ENCODE measurements around the gene SENP8.

The SENP8 gene

GRCh38 chr15:72174551-72175165, 56.5 kb downstream of the SENP8 start:
- ATAC-seq: no peak
- Mint-ChIP-seq H3K4me3 (no peak overlapping the region), H3K27ac (no peak overlapping the region), H3K27me3 (peaks cover 22% of the 10 kb centered on the region), H3K36me3 (no peaks in the 10 kb centered on the region), H3K9me3 (no peaks in the 10 kb centered on the region), H3K4me1 (no peaks in the 10 kb centered on the region)

- ATAC-seq: no peak
- Mint-ChIP-seq H3K27me3 (peaks cover 22% of the 10 kb centered on the region), H3K27ac (no peak overlapping the region), H3K4me3 (no peak overlapping the region), H3K36me3 (no peaks in the 10 kb centered on the region), H3K4me1 (no peaks in the 10 kb centered on the region), H3K9me3 (no peaks in the 10 kb centered on the region)
These were observed 57.2 kb downstream of the SENP8 start for GRCh38 chr15:72175186-72176044.

- H3K9me3 Mint-ChIP-seq: no peaks in the 10 kb centered on the region
- no peaks in the 10 kb centered on the region for H3K4me1 Mint-ChIP-seq
These were observed 58.0 kb downstream of the SENP8 start for GRCh38 chr15:72176159-72176558.

DNA sequence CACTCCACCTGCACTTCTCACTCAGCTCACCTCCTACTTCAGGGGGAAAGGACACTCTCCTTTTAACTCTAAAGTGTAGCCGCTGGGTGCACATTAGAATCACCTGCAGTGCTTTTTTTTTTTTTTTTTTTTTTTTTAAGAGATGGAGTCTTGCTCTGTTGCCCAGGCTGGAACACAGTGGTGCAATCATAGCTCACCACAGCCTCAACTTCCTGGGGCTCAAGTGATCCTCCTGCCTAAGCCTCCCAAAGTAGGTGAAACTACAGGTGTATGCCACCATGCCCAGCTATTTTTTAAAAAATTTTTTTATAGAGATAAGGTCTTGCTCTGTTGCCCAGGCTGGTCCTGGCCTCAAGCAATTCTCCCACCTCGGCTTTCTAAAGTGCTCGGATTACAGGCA, 58.5 kb downstream of the SENP8 start:
- no peaks in the 10 kb centered on the region for H3K9me3 Mint-ChIP-seq
- no peak overlapping the region for H3K4me3 Mint-ChIP-seq
- H3K27me3 Mint-ChIP-seq: peaks cover 36% of the 10 kb centered on the region
- no peaks in the 10 kb centered on the region for H3K4me1 Mint-ChIP-seq
- H3K27ac Mint-ChIP-seq: no peak overlapping the region
- no peaks in the 10 kb centered on the region for H3K36me3 Mint-ChIP-seq
- no peak for ATAC-seq

More at GRCh38 chr15:72176159-72176558, 58.0 kb downstream of the SENP8 start:
- no peaks in the 10 kb centered on the region for H3K36me3 Mint-ChIP-seq
- no peak overlapping the region for H3K4me3 Mint-ChIP-seq
- no peak for ATAC-seq
- H3K27me3 Mint-ChIP-seq: peaks cover 30% of the 10 kb centered on the region
- H3K27ac Mint-ChIP-seq: no peak overlapping the region

- Mint-ChIP-seq H3K36me3 (no peaks in the 10 kb centered on the region), H3K9me3 (no peaks in the 10 kb centered on the region), H3K4me1 (no peaks in the 10 kb centered on the region), H3K27me3 (peaks cover 50% of the 10 kb centered on the region), H3K4me3 (no peak overlapping the region), H3K27ac (no peak overlapping the region)
- ATAC-seq: no peak
These were observed 60.9 kb downstream of the SENP8 start for GRCh38 chr15:72178976-72179585.

- Mint-ChIP-seq H3K9me3 (no peaks in the 10 kb centered on the region), H3K4me3 (no peak overlapping the region), H3K27me3 (peaks cover 53% of the 10 kb centered on the region), H3K4me1 (no peaks in the 10 kb centered on the region), H3K36me3 (no peaks in the 10 kb centered on the region), H3K27ac (no peak overlapping the region)
- ATAC-seq: no peak
These were observed 61.9 kb downstream of the SENP8 start for GRCh38 chr15:72179950-72180581.

- H3K9me3 Mint-ChIP-seq: no peaks in the 10 kb centered on the region
- no peak overlapping the region for H3K27ac Mint-ChIP-seq
- peaks cover 46% of the 10 kb centered on the region for H3K27me3 Mint-ChIP-seq
- no peak overlapping the region for H3K4me3 Mint-ChIP-seq
- H3K4me1 Mint-ChIP-seq: no peaks in the 10 kb centered on the region
- no peaks in the 10 kb centered on the region for H3K36me3 Mint-ChIP-seq
- ATAC-seq: no peak
These were observed 62.6 kb downstream of the SENP8 start for GRCh38 chr15:72180761-72181324.

DNA sequence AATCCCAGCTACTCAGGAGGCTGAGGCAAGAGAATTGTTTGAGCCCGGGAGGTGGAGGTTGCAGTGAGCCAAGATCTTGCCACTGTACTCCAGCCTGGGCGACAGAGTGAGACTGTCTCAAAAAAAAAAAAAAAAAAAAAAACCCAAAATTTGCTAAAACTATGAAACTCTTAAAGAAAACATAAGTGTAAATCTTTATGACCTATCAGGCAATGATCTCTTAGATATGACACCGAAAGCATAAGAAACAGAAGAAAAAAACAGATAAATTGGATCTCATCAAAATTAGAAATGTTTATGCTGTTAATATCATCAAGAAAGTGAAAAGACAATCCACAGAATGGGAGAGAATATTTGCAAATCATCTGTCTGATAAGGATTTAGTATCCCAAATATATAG, 64.0 kb downstream of the SENP8 start:
- H3K27ac Mint-ChIP-seq: no peak overlapping the region
- no peaks in the 10 kb centered on the region for H3K4me1 Mint-ChIP-seq
- no peaks in the 10 kb centered on the region for H3K36me3 Mint-ChIP-seq
- no peak for ATAC-seq
- peaks cover 43% of the 10 kb centered on the region for H3K27me3 Mint-ChIP-seq
- no peaks in the 10 kb centered on the region for H3K9me3 Mint-ChIP-seq
- H3K4me3 Mint-ChIP-seq: no peak overlapping the region

DNA sequence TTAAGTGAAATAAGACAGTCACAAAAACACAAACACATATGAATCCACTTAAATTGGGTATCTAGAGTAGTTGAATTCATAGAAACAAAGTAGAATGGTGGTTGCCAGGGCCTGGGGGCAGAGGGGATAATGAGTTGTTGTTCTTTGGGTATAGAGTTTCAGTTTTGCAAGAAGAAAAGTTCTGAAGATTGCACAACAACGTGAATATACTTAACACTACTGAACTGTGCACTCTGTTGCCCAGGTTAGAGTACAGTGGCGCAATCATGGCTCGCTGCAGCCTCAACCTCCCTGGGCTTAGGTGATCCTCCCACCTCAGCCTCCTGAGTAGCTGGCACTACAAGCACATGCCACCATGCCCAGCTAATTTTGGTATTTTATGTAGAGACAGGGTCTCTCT, 64.5 kb downstream of the SENP8 start:
- Mint-ChIP-seq H3K27me3 (peaks cover 43% of the 10 kb centered on the region), H3K9me3 (no peaks in the 10 kb centered on the region), H3K4me3 (no peak overlapping the region), H3K36me3 (no peaks in the 10 kb centered on the region), H3K27ac (no peak overlapping the region), H3K4me1 (no peaks in the 10 kb centered on the region)
- ATAC-seq: no peak

GRCh38 chr15:72183781-72184164, 65.6 kb downstream of the SENP8 start:
- H3K27me3 Mint-ChIP-seq: peaks cover 43% of the 10 kb centered on the region
- no peak overlapping the region for H3K4me3 Mint-ChIP-seq
- ATAC-seq: peak; percentile 12
- no peak overlapping the region for H3K27ac Mint-ChIP-seq
- no peaks in the 10 kb centered on the region for H3K9me3 Mint-ChIP-seq
- no peaks in the 10 kb centered on the region for H3K4me1 Mint-ChIP-seq
- no peaks in the 10 kb centered on the region for H3K36me3 Mint-ChIP-seq

DNA sequence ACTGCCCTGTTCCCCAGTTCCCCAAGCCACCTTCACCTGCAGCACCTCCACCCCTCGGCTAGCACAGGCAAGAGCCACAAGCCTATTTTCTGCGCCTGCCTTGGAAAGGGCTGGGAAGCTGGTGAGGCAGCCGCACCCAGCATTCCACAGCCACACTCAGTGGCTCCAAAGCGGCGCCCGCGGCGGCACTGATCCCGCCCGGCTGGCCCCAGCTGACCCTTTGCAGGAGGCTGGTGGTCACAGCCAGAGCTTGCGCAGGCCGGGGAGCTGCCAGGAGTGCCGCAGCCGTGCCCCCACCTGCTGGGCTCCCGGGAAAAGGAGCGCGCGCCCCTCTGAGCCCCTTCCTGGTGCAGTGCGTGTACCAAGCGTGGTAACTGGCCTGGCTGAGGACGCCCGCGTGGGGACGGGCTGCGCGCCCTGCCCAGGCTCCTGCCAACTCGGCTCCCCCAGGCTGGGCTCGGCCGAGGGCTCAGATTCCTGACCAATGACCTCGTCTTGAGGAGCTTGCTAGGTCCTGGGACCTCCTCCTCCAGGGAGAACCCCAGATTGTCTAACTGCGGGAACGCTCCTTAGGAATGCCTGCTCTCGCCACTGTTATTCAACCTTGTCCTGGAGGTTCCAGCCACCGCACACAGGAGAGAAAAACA, 66.1 kb downstream of the SENP8 start:
- Mint-ChIP-seq H3K27ac (no peak overlapping the region), H3K36me3 (no peaks in the 10 kb centered on the region), H3K27me3 (peaks cover 43% of the 10 kb centered on the region), H3K9me3 (no peaks in the 10 kb centered on the region), H3K4me1 (no peaks in the 10 kb centered on the region), H3K4me3 (no peak overlapping the region)
- ATAC-seq: no peak

DNA sequence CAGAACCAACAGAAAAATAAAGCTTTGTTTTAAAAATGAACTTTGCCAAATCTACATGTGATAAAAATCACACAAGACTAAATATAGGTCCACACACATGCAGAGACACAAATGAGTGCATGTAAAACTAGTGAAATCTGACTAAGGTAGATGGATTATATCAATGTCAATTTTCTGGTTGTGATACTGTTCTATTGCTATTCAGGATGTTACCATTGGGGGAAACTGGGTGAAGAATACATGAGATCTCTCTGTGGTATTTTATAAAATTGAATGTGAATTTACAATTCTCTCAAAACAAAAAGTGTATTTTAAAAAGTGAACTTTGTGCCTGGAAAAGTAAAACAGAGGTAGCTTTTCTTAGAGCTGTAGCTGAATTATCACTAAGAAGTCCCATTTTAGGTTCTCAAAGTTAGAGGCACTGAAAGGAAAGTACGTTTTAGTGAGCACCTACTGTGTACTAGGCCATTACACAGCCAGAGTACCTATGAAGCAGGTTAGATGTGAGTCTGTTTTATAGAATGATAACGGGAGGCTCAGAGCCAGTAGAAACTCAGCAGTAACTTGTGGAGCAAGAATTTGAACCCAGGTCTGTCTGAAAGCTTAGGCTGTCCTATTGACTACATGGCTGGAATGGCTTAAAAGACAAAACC, 71.2 kb downstream of the SENP8 start:
- Mint-ChIP-seq H3K4me3 (no peak overlapping the region), H3K36me3 (no peaks in the 10 kb centered on the region), H3K4me1 (no peaks in the 10 kb centered on the region), H3K27ac (no peak overlapping the region), H3K9me3 (no peaks in the 10 kb centered on the region), H3K27me3 (peaks cover 3% of the 10 kb centered on the region)
- ATAC-seq: no peak

DNA sequence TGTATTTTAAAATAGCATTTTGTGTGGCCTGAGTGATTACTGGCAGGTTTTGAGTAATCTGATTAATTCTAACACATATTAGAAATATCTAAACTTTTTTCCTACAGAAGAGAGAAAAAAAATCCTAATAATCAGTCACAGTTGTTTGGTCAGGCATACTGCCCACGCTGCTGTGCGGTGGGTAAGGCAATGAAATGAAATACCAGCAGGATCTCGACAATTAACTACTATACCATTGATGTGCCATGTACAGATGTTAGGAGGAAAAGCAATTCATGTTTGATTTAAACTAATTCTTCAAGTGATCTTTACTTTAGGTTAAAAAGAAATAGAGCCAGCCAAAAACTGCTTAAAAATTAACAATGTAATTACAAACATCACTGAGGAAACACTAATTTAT, 74.2 kb downstream of the SENP8 start:
- Mint-ChIP-seq H3K4me1 (peaks cover 11% of the 10 kb centered on the region), H3K27ac (no peak overlapping the region), H3K36me3 (no peaks in the 10 kb centered on the region), H3K27me3 (peaks cover 13% of the 10 kb centered on the region), H3K4me3 (no peak overlapping the region), H3K9me3 (no peaks in the 10 kb centered on the region)
- ATAC-seq: no peak
